HCT116 (cell line): Measurements from ENCODE around the gene VCX. TPM values are rescaled to one million over a fixed set of nuclear protein-coding genes. Genes with fewer than 3 reads are reported as not detected.

Source experiments
- total RNA-seq: library from RNA; stranded (reverse); gene quantifications from one replicate; pipeline ENCODE4 v1.2.1, GENCODE V29; 2021; ENCODE audit not compliant: unreplicated experiment

The VCX gene
- total RNA-seq, 1 experiment from 2014 or later = not detected

Other genes starting within 250 kb of the VCX start
- gene PNPLA4, start 84.2 kb downstream of the VCX start, total RNA-seq = 15.5 TPM